HCT116 (cell line): ENCODE data around the gene IL18RAP. TPM values are rescaled to one million over a fixed set of nuclear protein-coding genes. Genes with fewer than 3 reads are reported as not detected.

Experiments used
- ATAC-seq: fragments of 200-7000 bp; cut with Tn5 transposase; 2 replicates; pipeline ENCODE4 v1.9.1; 2020; ENCODE audit warnings: mild to moderate bottlenecking, moderate library complexity
- BruUV-seq: library from RNA; stranded (reverse); fragments of 400-500 nt; replicated peaks from 2 replicates; lab custom pipeline; 2021; lab: Mats Ljungman, UMichigan
- CTCF ChIA-PET: fragments of 300-600 bp; sonication (Branson Sonifier 250); formaldehyde crosslinking; loops from one replicate; lab custom pipeline; 2021; ENCODE audit warnings: antibody characterized with exemption; lab: Charles Lee
- POLR2A ChIA-PET: fragments of 300-600, 350-600 bp; sonication (Branson Sonifier 250); formaldehyde crosslinking; loops from one replicate; lab custom pipeline; 2021; ENCODE audit warnings: antibody characterized with exemption; lab: Charles Lee
- RAD21 ChIA-PET, 2 experiments: fragments of 300-600 bp; sonication (Branson Sonifier 250); formaldehyde crosslinking; loops; one replicate each; lab custom pipeline; 2023; ENCODE audit warnings: low total read pairs in 2 of 2; ENCODE audit not compliant: uncharacterized antibody in 2 of 2, unreplicated experiment in 2 of 2, low non-redundant PET in 1 of 2; lab: Charles Lee
- DNase-seq: peaks from one replicate; pipeline ENCODE4 v3.0.0-alpha.2; 2010; ENCODE audit warnings: low read depth, low spot score
- H2AFZ ChIP-seq: fragments of 200-600 bp; shearing (Covaris generic), sonication (generic); 2 replicates; pipeline ENCODE4 v1.6.1; 2017; ENCODE audit warnings: low read depth, mixed run types, mixed read lengths, antibody characterized with exemption, low read length; ENCODE audit not compliant: poor library complexity, severe bottlenecking
- H3K27ac ChIP-seq: 2 replicates; pipeline ENCODE4 v1.5.1; 2012; ENCODE audit warnings: low read depth, low read length
- H3K27me3 ChIP-seq: fragments of 200-600 bp; sonication (generic); 2 replicates; pipeline ENCODE4 v1.6.1; 2016; ENCODE audit warnings: mixed run types, low read length, mixed read lengths; ENCODE audit not compliant: insufficient read depth
- H3K36me3 ChIP-seq, 2 experiments: fragments of 200-500 bp in 1 of 2; fragments of 200-600 bp in 1 of 2; sonication (Bioruptor generic) in 1 of 2; sonication (generic) in 1 of 2; 2 replicates each; pipeline versions ENCODE4 v1.5.1 to v1.6.1; 2014 to 2016; ENCODE audit warnings: low read length in 2 of 2, inconsistent platforms in 1 of 2, mixed read lengths in 1 of 2, mixed run types in 1 of 2; ENCODE audit not compliant: insufficient read depth in 2 of 2, control insufficient read depth in 1 of 2
- H3K4me1 ChIP-seq, 2 experiments: fragments of 200-600 bp in 1 of 2; sonication (generic) in 1 of 2; 2 replicates each; pipeline versions ENCODE4 v1.5.1 to v1.6.1; 2012 to 2017; ENCODE audit warnings: low read length in 2 of 2, inconsistent platforms in 1 of 2, mild to moderate bottlenecking in 1 of 2, mixed read lengths in 1 of 2, mixed run types in 1 of 2, moderate library complexity in 1 of 2; ENCODE audit not compliant: insufficient read depth in 2 of 2, control insufficient read depth in 1 of 2
- H3K4me2 ChIP-seq: fragments of 200-600 bp; sonication (generic); 2 replicates; pipeline ENCODE4 v1.6.1; 2017; ENCODE audit warnings: mixed run types, low read length, mixed read lengths
- H3K4me3 ChIP-seq, 2 experiments: fragments of 200-600 bp in 1 of 2; sonication (generic) in 1 of 2; replicated peaks in 1 of 2; 2 replicates each; pipeline ENCODE4 v1.5.1; 2011 to 2016; ENCODE audit warnings: low read length in 2 of 2, control low read depth in 1 of 2, low read depth in 1 of 2, mild to moderate bottlenecking in 1 of 2, mixed read lengths in 1 of 2, mixed run types in 1 of 2
- H3K79me2 ChIP-seq: fragments of 200-600 bp; sonication (generic); 2 replicates; pipeline ENCODE4 v1.6.1; 2017; ENCODE audit warnings: mild to moderate bottlenecking, mixed run types, low read length, moderate library complexity, mixed read lengths; ENCODE audit not compliant: insufficient read depth
- H3K9ac ChIP-seq: fragments of 200-600 bp; sonication (generic); 2 replicates; pipeline ENCODE4 v1.6.1; 2016; ENCODE audit warnings: low read length, mixed read lengths
- H3K9me2 ChIP-seq: fragments of 200-600 bp; sonication (generic), shearing (Covaris generic); 2 replicates; pipeline ENCODE4 v1.6.1; 2017; ENCODE audit warnings: mixed run types, mild to moderate bottlenecking, moderate library complexity; ENCODE audit not compliant: insufficient read depth
- H3K9me3 ChIP-seq, 2 experiments: fragments of 200-500 bp in 1 of 2; fragments of 200-600 bp in 1 of 2; sonication (Bioruptor generic) in 1 of 2; sonication (generic) in 1 of 2; 2 replicates each; pipeline ENCODE4 v1.6.1; 2014 to 2017; ENCODE audit warnings: low read length in 2 of 2, mixed read lengths in 2 of 2, inconsistent platforms in 1 of 2, low read depth in 1 of 2, mild to moderate bottlenecking in 1 of 2, mixed run types in 1 of 2, moderate library complexity in 1 of 2; ENCODE audit not compliant: control insufficient read depth in 1 of 2, insufficient read depth in 1 of 2
- H4K20me1 ChIP-seq: fragments of 200-600 bp; sonication (generic), shearing (Covaris generic); 2 replicates; pipeline ENCODE4 v1.6.1; 2017; ENCODE audit warnings: mixed run types, mild to moderate bottlenecking, moderate library complexity; ENCODE audit not compliant: insufficient read depth
- CEBPB ChIP-seq: IDR thresholded peaks from 2 replicates; pipeline ENCODE4 v1.6.1; 2012; ENCODE audit warnings: low read depth
- CTCF ChIP-seq, 3 experiments: fragments of 200-600 bp in 1 of 3; sonication (generic) in 1 of 3; IDR thresholded peaks in 2 of 3; conservative IDR thresholded peaks in 1 of 3; 2 replicates each; pipeline ENCODE4 v1.5.1; 2012 to 2017; ENCODE audit warnings: low read depth in 2 of 3, low read length in 2 of 3, antibody characterized with exemption in 1 of 3, borderline replicate concordance in 1 of 3, control low read depth in 1 of 3, mild to moderate bottlenecking in 1 of 3, mixed read lengths in 1 of 3, mixed run types in 1 of 3, moderate library complexity in 1 of 3; ENCODE audit not compliant: insufficient read depth in 1 of 3
- EGR1 ChIP-seq: IDR thresholded peaks from 2 replicates; pipeline ENCODE4 v1.6.1; 2012; ENCODE audit warnings: low read depth
- EZH2 ChIP-seq: fragments of 200-600 bp; sonication (generic); IDR thresholded peaks from 2 replicates; pipeline ENCODE4 v1.6.1; 2017; ENCODE audit warnings: antibody characterized with exemption, mixed run types
- POLR2A ChIP-seq: IDR thresholded peaks from 2 replicates; pipeline ENCODE4 v1.7.0; 2011; ENCODE audit warnings: borderline replicate concordance; ENCODE audit not compliant: insufficient read depth, insufficient read length; ENCODE audit errors: extremely low read depth
- RAD21 ChIP-seq: IDR thresholded peaks from 2 replicates; pipeline ENCODE4 v1.6.1; 2012; ENCODE audit warnings: low read depth, mild to moderate bottlenecking
- SIN3A ChIP-seq: IDR thresholded peaks from 2 replicates; pipeline ENCODE4 v1.6.1; 2012; ENCODE audit warnings: low read depth
- TCF7L2 ChIP-seq: IDR thresholded peaks from 2 replicates; pipeline ENCODE4 v1.7.0; 2011; ENCODE audit warnings: borderline replicate concordance, inconsistent platforms; ENCODE audit not compliant: insufficient read depth, insufficient read length; ENCODE audit errors: extremely low read depth
- ZBTB33 ChIP-seq: IDR thresholded peaks from 2 replicates; pipeline ENCODE4 v1.6.1; 2011; ENCODE audit warnings: mild to moderate bottlenecking, low read length, moderate library complexity; ENCODE audit not compliant: insufficient replicate concordance; ENCODE audit errors: extremely low read depth
- ZFX ChIP-seq: fragments of 450-650 bp; IDR thresholded peaks from 2 replicates; pipeline ENCODE4 v1.6.1; 2017
- intact Hi-C: fragments of 100-400 bp; cut with micrococcal nuclease; formaldehyde crosslinking; loops from 2 replicates; pipeline ENCODE4 v1.10.0; 2022
- total RNA-seq: library from RNA; stranded (reverse); gene quantifications from one replicate; pipeline ENCODE4 v1.2.1, GENCODE V29; 2021; ENCODE audit not compliant: unreplicated experiment
- TF ChIP-seq, protein P1 (sequence below): IDR thresholded peaks from 2 replicates; pipeline ENCODE4 v1.6.1; 2012
- TF ChIP-seq, protein P2 (sequence below): IDR thresholded peaks from 2 replicates; pipeline ENCODE4 v1.6.1; 2012

Gene IL18RAP
- total RNA-seq, 1 experiment from 2014 or later, result not detected

DNA sequence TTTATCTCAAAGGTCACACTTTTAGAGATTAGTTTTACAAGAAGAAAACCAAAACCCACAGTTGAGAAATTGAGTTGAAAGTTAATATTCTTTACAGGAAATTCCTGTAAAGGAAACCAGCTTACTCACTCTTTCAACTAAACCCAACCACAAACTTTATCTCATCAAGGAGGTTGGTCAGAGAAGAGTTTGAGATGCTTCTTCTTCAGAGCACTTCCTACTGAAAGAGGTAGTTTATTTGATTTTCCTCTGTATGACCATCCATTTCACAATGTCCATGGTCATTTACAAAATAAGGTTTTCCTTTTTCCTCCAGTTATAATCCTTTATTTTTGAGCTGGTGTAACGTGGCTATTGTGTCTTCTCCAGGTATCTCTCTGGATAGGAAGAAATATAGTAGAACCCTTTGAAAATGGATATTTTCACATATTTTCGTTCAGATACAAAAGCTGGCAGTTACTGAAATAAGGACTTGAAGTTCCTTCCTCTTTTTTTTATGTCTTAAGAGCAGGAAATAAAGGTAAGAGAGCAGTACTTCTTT is 4.5 kb upstream of the IL18RAP start:
- ATAC-seq, result no peak
- Histone ChIP-seq H3K9me2 (no peaks in the 10 kb centered on the region), H3K4me2 (no peak overlapping the region), H3K27ac (no peak overlapping the region), H2AFZ (no peak overlapping the region), H4K20me1 (no peaks in the 10 kb centered on the region), H3K4me1 (no peaks in the 10 kb centered on the region), H3K9me3 (no peaks in the 10 kb centered on the region), H3K79me2 (no peaks in the 10 kb centered on the region), H3K36me3 (no peaks in the 10 kb centered on the region), H3K27me3 (peaks cover 27% of the 10 kb centered on the region; the same call in 1 of the 2 replicates), H3K4me3 (no peak overlapping the region), H3K9ac (no peak overlapping the region)
- POLR2A ChIA-PET, result no interaction called here
- RAD21 ChIA-PET, result no interaction called here
- TF ChIP-seq SIN3A (no peak), POLR2A (no peak), EZH2 (no peak), ZFX (no peak), EGR1 (no peak), CEBPB (no peak), CTCF (IDR thresholded peaks at IDR 0.05 in 2 of 3, conservative IDR thresholded peaks at IDR 0.05 in 1 of 3; ENCODE audit: borderline replicate concordance in 1 of 3, insufficient read depth in 1 of 3, low read depth in 2 of 3, low read length in 2 of 3) (no peak), TCF7L2 (no peak), RAD21 (no peak), ZBTB33 (no peak)
- TF ChIP-seq, protein P1, sequence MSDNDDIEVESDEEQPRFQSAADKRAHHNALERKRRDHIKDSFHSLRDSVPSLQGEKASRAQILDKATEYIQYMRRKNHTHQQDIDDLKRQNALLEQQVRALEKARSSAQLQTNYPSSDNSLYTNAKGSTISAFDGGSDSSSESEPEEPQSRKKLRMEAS, result no peak
- TF ChIP-seq, protein P2, sequence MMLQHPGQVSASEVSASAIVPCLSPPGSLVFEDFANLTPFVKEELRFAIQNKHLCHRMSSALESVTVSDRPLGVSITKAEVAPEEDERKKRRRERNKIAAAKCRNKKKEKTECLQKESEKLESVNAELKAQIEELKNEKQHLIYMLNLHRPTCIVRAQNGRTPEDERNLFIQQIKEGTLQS, result no peak
- intact Hi-C loops, result no loop called here
- no peak for DNase-seq
- CTCF ChIA-PET, result no interaction called here
- no TSS peak for BruUV-seq
